HL-60 (cell line): ENCODE data around the gene DNAL1.

ENCODE experiments used
- DNase-seq, 2 experiments: peaks; one replicate each; pipeline ENCODE4 v3.0.0-alpha.2; 2010 to 2020; ENCODE audit warnings: low read depth in 1 of 2, low spot score in 1 of 2
- H3K27ac ChIP-seq: fragments of 250-450 bp; sonication (Bioruptor Pico); replicated peaks from 2 replicates; pipeline ENCODE4 v1.5.1; 2020; ENCODE audit warnings: mild to moderate bottlenecking, moderate library complexity
- H3K27me3 ChIP-seq: fragments of 250-450 bp; sonication (Bioruptor Pico); 2 replicates; pipeline ENCODE4 v1.5.1; 2021; ENCODE audit warnings: mild to moderate bottlenecking, moderate library complexity; ENCODE audit not compliant: insufficient read depth, poor library complexity, severe bottlenecking
- H3K4me3 ChIP-seq: replicated peaks from 2 replicates; pipeline ENCODE4 v1.5.1; 2011; ENCODE audit warnings: mild to moderate bottlenecking, control low read depth, low read length; ENCODE audit not compliant: insufficient read depth
- GABPA ChIP-seq: IDR thresholded peaks from 2 replicates; pipeline ENCODE4 v1.6.1; 2012; ENCODE audit warnings: low read depth
- POLR2AphosphoS5 ChIP-seq: IDR thresholded peaks from 2 replicates; pipeline ENCODE4 v1.6.1; 2012; ENCODE audit warnings: low read depth
- SPI1 ChIP-seq: IDR thresholded peaks from 2 replicates; pipeline ENCODE4 v1.6.1; 2012; ENCODE audit warnings: low read depth, mild to moderate bottlenecking, borderline replicate concordance
- TF ChIP-seq, protein P1 (sequence below): IDR thresholded peaks from one replicate; pipeline ENCODE4 v1.5.1; 2011; ENCODE audit warnings: low read length, control low read depth, inconsistent platforms; ENCODE audit not compliant: insufficient read depth
- TF ChIP-seq, protein P2 (sequence below): IDR thresholded peaks from 2 replicates; pipeline ENCODE4 v1.6.1; 2012; ENCODE audit warnings: low read depth; ENCODE audit not compliant: insufficient replicate concordance

DNAL1 gene

DNA sequence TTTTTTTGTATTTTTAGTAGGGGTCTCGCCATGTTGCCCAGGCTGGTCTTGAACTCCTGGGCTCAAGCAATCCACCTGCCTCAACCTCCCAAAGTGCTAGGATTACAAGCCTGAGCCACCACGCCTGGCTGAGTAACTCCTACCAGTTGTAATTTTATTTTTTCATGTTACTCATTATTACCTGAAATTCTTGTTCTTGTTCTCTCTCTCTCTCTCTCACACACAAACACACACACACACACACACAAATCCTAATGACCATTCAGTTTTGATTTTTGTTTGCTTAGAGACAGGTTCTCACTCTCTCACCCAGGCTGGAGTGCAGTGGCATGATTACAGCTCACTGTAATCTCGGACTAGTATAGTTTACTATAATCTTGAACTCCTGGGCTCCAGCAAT, 30.2 kb downstream of the DNAL1 start:
- Histone ChIP-seq H3K4me3 (no peak overlapping the region), H3K27me3 (no peaks in the 10 kb centered on the region), H3K27ac (no peak overlapping the region)
- no peak for TF ChIP-seq POLR2AphosphoS5
- TF ChIP-seq GABPA, result no peak
- TF ChIP-seq, protein P1, sequence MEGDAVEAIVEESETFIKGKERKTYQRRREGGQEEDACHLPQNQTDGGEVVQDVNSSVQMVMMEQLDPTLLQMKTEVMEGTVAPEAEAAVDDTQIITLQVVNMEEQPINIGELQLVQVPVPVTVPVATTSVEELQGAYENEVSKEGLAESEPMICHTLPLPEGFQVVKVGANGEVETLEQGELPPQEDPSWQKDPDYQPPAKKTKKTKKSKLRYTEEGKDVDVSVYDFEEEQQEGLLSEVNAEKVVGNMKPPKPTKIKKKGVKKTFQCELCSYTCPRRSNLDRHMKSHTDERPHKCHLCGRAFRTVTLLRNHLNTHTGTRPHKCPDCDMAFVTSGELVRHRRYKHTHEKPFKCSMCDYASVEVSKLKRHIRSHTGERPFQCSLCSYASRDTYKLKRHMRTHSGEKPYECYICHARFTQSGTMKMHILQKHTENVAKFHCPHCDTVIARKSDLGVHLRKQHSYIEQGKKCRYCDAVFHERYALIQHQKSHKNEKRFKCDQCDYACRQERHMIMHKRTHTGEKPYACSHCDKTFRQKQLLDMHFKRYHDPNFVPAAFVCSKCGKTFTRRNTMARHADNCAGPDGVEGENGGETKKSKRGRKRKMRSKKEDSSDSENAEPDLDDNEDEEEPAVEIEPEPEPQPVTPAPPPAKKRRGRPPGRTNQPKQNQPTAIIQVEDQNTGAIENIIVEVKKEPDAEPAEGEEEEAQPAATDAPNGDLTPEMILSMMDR, result no peak
- TF ChIP-seq, protein P2, sequence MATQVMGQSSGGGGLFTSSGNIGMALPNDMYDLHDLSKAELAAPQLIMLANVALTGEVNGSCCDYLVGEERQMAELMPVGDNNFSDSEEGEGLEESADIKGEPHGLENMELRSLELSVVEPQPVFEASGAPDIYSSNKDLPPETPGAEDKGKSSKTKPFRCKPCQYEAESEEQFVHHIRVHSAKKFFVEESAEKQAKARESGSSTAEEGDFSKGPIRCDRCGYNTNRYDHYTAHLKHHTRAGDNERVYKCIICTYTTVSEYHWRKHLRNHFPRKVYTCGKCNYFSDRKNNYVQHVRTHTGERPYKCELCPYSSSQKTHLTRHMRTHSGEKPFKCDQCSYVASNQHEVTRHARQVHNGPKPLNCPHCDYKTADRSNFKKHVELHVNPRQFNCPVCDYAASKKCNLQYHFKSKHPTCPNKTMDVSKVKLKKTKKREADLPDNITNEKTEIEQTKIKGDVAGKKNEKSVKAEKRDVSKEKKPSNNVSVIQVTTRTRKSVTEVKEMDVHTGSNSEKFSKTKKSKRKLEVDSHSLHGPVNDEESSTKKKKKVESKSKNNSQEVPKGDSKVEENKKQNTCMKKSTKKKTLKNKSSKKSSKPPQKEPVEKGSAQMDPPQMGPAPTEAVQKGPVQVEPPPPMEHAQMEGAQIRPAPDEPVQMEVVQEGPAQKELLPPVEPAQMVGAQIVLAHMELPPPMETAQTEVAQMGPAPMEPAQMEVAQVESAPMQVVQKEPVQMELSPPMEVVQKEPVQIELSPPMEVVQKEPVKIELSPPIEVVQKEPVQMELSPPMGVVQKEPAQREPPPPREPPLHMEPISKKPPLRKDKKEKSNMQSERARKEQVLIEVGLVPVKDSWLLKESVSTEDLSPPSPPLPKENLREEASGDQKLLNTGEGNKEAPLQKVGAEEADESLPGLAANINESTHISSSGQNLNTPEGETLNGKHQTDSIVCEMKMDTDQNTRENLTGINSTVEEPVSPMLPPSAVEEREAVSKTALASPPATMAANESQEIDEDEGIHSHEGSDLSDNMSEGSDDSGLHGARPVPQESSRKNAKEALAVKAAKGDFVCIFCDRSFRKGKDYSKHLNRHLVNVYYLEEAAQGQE, result no peak
- TF ChIP-seq SPI1, result no peak
- DNase-seq, result no peak

DNA sequence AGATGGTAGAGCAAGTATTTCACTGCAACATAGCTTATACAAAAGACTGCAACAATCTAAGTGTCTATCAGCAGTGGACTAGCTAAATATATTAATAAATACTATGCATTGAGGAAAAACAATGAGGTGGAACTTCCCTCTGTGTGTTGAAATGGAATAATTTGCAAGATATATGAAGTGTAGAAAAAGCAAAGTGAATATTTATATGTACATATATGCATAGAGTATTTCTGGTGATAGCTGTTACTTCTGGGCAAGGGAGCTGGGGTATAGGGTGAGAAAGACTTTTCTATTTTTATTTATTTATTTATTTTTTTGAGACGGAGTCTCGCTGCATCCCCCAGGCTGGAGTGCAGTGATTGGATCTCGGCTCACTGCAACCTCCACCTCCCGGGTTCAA, 33.9 kb downstream of the DNAL1 start:
- H3K27ac ChIP-seq, result no peak overlapping the region
- H3K4me3 ChIP-seq, result no peak overlapping the region
- no peak for DNase-seq
- TF ChIP-seq, protein P2, result no peak
- no peak for TF ChIP-seq SPI1
- TF ChIP-seq, protein P1, result no peak
- TF ChIP-seq POLR2AphosphoS5, result no peak
- no peak for TF ChIP-seq GABPA
- no peaks in the 10 kb centered on the region for H3K27me3 ChIP-seq

DNA sequence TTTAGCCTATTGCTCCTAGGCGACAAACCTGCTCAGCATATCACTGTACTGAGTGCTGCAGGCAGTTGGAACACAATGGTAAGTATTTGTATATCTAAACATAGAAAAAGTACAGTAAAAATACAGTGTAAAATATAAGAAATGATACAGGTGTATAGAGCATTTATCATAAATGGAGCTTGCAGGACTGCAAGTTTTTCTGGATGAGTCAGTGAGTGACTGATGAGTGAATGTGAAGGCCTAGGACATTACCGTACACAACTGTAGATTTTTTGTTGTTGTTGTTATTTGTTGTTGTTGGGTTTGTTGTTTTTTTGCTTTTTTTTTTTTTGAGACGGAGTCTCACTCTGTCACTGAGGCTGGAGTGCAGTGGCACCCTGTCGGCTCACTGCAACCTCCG, 36.0 kb downstream of the DNAL1 start:
- Histone ChIP-seq H3K27me3 (no peaks in the 10 kb centered on the region), H3K27ac (no peak overlapping the region), H3K4me3 (no peak overlapping the region)
- DNase-seq, result no peak
- TF ChIP-seq GABPA (no peak), SPI1 (no peak)

DNA sequence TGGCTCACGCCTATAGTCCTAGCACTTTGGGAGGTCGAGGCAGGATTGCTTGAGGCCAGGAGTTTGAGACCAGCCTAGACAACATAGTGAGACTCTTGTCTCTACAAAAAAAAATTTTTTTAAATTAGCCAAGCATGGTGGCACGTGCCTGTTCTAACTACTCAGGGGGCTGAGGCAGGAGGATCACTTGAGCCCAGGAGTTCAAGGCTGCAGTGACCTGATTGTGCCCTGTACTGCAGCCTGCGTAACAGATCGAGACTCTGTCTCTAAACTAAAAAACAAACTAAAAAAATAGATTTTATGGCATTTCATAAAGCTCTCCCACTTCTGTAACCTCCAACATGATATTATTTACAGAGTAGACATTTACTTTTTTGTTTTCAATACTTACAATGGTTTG, 39.8 kb downstream of the DNAL1 start:
- Histone ChIP-seq H3K4me3 (no peak overlapping the region), H3K27me3 (no peaks in the 10 kb centered on the region), H3K27ac (no peak overlapping the region)
- no peak for DNase-seq
- TF ChIP-seq POLR2AphosphoS5 (no peak), SPI1 (no peak), GABPA (no peak)
- TF ChIP-seq, protein P2, result no peak
- TF ChIP-seq, protein P1, result no peak
